Activated CD8-positive, alpha-beta memory T cell treated with anti-CD3 and anti-CD28 coated beads, Interleukin-2, amount 50 U/mL, for 4 hours (primary cell): ENCODE data around the gene HGF.
"Not testable (repeated sequence)": the region's sequence is repeated elsewhere in the genome, so short reads cannot be mapped to it uniquely, and the experiment has no call there.

Experiments used
- DNase-seq: peaks from one replicate; pipeline ENCODE4 v3.0.0-alpha.2; 2020

The HGF gene

DNA sequence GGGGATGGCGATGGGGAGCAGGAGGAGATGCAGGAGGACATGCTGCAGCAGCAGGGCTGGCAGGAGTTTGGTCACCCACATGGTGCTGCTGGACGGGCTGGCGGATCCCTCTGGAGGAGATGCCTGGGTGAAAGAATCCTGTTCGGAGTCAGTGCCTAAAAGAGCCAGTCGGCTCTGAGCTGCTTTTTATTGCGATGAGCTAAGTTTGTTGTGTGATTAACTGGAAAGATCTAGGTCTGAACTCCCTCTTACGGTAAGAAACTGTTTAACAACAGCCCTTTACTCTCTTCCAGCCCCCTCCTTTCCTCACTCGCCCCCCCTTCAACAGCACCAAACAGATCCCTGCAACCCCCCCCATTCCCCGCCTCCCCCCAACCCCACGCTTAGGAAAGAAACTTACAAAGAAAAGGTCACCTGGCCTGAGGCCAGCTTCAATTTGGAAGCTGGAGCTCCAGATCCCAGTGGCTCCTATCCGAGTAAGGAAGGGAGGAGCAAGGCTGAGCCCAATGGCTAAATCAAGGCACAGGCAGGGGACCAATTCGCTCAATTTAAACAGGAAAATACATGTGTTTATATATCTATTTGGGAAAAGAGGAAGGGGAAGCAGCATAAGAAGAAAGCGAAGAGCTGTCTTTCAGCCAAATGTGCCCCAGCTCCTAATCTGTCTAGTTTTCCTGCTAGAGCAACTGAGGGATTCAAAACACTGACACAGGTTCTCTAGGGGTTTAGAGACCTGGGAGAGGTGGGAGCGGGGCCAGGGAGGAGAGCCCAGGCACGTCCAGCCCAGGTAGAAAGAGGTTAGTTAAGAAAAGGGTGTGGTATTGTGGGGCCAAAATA, at the start of gene HGF:
HGF (minus strand) TSS at position 157 of the 837 bp plus-strand sequence; CDS start at position 81, 76 bp downstream.
- no peak for DNase-seq

DNA sequence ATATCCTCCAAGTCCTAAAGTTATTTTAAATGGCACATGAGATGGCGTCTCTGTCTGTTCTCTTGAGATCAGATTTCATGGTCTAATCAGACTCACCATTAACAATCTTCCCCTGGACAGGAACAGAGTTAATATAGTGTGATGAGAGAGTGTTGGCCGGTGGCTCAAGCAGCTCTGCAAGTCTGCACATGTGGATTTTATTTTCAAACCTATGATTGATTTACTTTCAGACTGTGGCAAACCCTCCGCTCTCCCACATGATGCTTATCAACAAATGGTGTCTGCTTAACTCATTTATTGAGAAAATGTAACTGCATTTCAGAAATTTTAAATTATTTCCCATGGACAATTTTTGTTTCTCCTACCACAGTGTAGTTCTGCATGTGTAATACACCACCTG, 46.5 kb upstream of the HGF start:
- no peak for DNase-seq

DNA sequence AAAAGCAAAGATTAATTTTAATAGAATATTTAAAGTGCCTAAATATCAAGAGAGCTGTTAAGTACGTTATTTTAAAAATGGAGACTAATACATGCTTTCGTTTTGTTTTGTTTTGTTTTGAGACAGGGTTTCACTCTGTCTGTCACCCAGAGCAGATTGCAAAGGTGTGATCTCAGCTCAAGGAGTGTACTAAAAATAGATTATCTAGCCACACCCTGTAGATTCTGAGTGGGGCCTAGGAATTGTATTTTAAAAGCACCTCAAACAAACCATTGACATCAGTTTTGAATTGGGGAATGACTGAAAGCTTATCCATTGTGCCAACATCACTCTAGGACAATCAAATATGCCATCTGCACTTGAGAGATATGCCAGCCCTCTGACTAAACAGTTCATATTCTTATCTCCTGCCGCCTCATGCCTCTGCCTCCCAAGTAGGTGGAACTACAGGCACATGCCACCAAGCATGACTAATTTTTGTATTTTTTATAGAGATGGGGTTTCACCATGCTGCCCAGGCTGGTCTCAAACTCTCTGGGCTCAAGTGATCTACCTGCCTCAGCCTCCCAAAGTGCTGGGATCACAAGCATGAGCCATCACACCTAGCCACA, 43.1 kb upstream of the HGF start:
- not testable (repeated sequence) for DNase-seq

GRCh38 chr7:81811956-81812865, 42.4 kb upstream of the HGF start:
- DNase-seq, result no peak

- DNase-seq, result no peak
Measured at GRCh38 chr7:81810476-81811155, 40.8 kb upstream of the HGF start.

- not testable (repeated sequence) for DNase-seq
Measured at GRCh38 chr7:81808310-81808709, 38.5 kb upstream of the HGF start.

GRCh38 chr7:81803267-81803666, 33.4 kb upstream of the HGF start:
- DNase-seq, result no peak

DNA sequence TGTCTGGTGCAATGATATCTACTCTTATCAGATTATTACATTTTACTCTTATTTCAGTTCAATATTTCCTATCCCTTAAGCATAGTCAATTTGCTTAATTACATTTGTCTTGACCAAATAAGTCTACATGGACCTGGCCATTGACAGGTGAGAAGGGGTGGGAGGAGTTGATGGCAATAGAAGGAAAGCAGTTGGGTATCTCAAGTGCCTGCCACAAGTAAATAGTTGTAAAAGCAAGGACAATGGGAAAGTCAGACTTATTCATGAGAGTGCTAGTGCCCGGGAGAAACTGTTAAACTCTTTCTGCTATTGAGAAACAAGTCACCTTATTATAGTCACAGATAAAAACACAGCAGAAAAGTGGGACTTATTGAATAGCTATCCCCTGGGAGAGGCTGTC, 32.4 kb upstream of the HGF start:
- DNase-seq, result no peak

DNA sequence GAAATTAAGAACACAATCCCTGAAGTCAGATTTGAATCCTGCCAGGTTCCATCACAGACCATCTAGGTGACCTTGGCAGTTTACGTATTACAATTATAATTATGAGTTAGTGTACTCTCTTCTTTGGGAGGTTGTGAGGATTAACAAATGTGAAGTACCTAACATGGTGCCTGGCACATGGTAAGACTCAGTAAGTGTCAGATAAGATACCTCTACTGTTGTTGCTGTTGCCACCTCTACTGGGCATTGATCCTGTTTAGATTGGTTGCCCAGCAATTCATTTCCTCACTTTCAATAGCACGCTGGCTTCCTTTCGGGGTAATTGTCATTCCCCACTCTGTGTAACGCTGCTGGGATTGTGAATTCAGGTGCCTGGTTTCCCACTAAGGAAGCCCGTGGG, 31.7 kb upstream of the HGF start:
- no peak for DNase-seq

GRCh38 chr7:81791568-81792518, 22.0 kb upstream of the HGF start:
- DNase-seq, result no peak

GRCh38 chr7:81790686-81791085, 20.8 kb upstream of the HGF start:
- no peak for DNase-seq

- no peak for DNase-seq
Measured at GRCh38 chr7:81790120-81790500, 20.3 kb upstream of the HGF start.

GRCh38 chr7:81789406-81790119, 19.7 kb upstream of the HGF start:
- no peak for DNase-seq

- DNase-seq, result no peak
Measured at GRCh38 chr7:81788246-81788645, 18.4 kb upstream of the HGF start.

- no peak for DNase-seq
Measured at GRCh38 chr7:81783818-81784217, 14.0 kb upstream of the HGF start.

DNA sequence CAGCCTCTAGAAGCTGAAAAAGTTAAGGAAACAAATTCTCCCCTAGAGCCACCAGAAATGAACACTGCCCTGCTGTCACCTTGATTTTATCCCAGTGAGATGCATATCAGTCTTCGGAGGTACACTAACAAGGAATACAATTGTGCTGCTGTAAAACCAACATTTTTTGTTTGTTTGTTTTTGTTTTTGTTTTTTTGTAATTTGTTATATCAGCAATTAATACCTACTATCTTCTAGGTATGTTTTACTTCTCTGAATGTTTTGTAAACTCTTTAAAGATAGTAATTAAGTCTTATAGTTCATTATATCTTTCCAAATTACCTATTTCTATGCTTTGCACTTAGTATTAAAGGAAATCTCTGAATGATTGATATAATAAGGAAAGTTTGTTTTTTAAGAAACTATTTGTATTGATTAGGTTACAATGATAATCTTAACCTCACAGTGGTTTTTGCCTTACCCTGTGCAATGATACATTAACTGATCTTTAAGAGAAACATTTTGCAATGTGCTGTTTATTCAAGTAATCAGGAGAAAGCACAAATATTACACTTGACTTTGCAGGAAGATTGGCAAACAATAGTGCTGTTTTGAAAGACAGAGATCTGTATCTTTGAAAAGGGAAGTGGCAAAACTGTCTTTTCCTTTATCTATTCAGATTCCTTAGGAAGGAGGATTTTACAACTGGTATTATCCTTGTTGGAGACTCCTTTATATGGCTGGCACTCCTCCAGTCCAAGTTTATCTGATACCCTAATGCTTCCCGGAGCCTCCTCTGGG, 11.3 kb upstream of the HGF start:
- no peak for DNase-seq

DNA sequence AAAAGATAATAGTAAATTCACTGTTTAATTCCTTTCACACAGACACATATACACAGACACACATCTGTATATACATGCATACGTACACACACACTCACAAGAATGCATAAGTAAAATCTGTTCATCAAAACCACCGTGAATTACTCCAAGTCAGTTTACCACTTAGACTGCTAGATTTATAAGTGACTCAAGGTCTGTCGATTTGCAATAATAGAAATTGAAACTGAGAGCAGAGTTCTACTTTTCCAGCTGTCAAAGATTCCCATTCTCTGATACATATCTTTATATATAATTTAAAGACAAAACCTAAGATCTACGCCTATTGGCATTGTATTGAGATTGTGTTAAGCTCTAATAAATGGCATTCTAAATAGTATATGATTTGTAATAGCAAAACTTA, 9.9 kb upstream of the HGF start:
- no peak for DNase-seq

- DNase-seq, result no peak
Measured at GRCh38 chr7:81777697-81778096, 7.8 kb upstream of the HGF start.

- DNase-seq, result no peak
Measured at GRCh38 chr7:81776948-81777630, 7.2 kb upstream of the HGF start.

- no peak for DNase-seq
Measured at GRCh38 chr7:81776161-81776560, 6.3 kb upstream of the HGF start.
